Mammary epithelial cell (primary cell): Measurements from ENCODE around the gene CNTD1.

Experiments
- EZH2 ChIP-seq: IDR thresholded peaks from 2 replicates; pipeline ENCODE4 v1.6.1; 2012; ENCODE audit warnings: low read length, inconsistent platforms, borderline replicate concordance
- TF ChIP-seq, protein P1 (sequence below), 2 donors: IDR thresholded peaks in 1 of 2; conservative IDR thresholded peaks in 1 of 2; 2 replicates each; pipeline ENCODE4 v1.5.1; 2011 to 2012; ENCODE audit warnings: inconsistent platforms in 2 of 2, low read length in 2 of 2, mild to moderate bottlenecking in 2 of 2, control low read depth in 1 of 2, low read depth in 1 of 2; ENCODE audit not compliant: insufficient read depth in 1 of 2; ENCODE audit errors: extremely low read depth in 1 of 2

DNA sequence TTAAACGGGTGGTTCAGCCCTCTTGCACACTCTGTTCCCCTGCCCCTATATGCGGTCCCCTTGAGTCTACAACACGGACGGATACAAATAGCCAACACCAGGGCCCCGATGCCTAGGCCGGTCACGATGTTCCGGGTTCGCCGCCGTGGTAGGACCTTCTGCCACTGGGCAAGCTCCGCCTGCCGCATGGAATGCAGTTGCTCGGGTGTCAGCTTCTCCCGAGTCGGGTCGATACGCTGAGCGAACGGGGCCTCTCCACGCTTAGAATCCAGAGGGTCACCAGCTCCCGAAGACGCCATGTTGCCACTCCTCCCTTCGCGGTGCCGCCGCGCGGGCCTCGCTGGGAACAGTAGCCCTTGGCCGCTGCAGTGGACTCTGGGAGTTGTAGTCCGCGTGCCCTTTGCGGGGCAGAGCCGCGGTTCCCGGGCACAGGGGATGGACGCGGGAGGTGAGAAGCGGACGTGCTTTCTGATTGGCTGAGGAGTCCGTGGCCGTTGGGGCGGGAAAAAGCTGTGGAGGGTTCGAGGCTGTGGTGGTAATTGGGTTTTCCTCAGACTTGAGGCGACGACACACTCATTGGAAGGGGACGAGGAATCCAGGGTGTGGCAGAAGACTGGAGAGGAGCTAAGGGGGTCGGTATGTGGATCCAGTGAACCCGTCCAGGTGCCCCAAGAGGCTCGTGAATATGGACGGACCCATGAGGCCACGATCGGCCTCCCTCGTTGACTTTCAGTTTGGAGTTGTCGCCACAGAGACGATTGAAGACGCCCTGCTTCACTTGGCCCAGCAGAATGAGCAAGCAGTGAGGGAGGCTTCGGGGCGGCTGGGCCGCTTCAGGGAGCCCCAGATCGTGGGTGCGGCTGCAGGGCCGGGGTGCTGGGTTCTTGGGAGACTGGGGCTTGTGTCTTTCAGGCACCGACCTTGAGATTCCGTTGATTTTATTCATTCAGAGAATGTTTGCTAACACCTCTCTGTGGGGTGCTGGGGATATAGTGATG lies at the start of gene CNTD1, which contains the start of gene COA3:
- TF ChIP-seq, protein P1, sequence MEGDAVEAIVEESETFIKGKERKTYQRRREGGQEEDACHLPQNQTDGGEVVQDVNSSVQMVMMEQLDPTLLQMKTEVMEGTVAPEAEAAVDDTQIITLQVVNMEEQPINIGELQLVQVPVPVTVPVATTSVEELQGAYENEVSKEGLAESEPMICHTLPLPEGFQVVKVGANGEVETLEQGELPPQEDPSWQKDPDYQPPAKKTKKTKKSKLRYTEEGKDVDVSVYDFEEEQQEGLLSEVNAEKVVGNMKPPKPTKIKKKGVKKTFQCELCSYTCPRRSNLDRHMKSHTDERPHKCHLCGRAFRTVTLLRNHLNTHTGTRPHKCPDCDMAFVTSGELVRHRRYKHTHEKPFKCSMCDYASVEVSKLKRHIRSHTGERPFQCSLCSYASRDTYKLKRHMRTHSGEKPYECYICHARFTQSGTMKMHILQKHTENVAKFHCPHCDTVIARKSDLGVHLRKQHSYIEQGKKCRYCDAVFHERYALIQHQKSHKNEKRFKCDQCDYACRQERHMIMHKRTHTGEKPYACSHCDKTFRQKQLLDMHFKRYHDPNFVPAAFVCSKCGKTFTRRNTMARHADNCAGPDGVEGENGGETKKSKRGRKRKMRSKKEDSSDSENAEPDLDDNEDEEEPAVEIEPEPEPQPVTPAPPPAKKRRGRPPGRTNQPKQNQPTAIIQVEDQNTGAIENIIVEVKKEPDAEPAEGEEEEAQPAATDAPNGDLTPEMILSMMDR (conservative IDR thresholded peaks at IDR 0.05 in 1 of 2, IDR thresholded peaks at IDR 0.05 in 1 of 2; ENCODE audit: extremely low read depth in 1 of 2, insufficient read depth in 1 of 2, low read depth in 1 of 2, low read length in 2 of 2) = peak in 1 of 2 donors; percentile 16
- TF ChIP-seq EZH2 = no peak
